Colonic mucosa (tissue), 4 donors: ENCODE measurements around the gene PDS5B. TPM values are rescaled to one million over a fixed set of nuclear protein-coding genes. Genes with fewer than 3 reads are reported as not detected.

ENCODE experiments used
- DNase-seq: peaks from one replicate; pipeline ENCODE4 v3.0.0-alpha.2; 2020
- H3K27ac ChIP-seq: fragments of 200-600 bp; one replicate; pipeline ENCODE4 v1.8.0; 2021
- H3K27me3 ChIP-seq: fragments of 200-600 bp; one replicate; pipeline ENCODE4 v1.8.0; 2021
- H3K36me3 ChIP-seq: fragments of 200-600 bp; one replicate; pipeline ENCODE4 v1.8.0; 2021
- H3K4me1 ChIP-seq: fragments of 200-600 bp; one replicate; pipeline ENCODE4 v1.8.0; 2021; ENCODE audit warnings: mild to moderate bottlenecking
- H3K4me3 ChIP-seq: fragments of 200-600 bp; one replicate; pipeline ENCODE4 v1.8.0; 2021
- H3K9ac ChIP-seq, 2 donors: one replicate each; pipeline ENCODE4 v1.7.0; 2013; ENCODE audit warnings: control low read depth in 2 of 2, low read depth in 2 of 2, low read length in 2 of 2
- H3K9me3 ChIP-seq: fragments of 200-600 bp; one replicate; pipeline ENCODE4 v1.8.0; 2021
- CTCF ChIP-seq: fragments of 200-600 bp; IDR thresholded peaks from one replicate; pipeline ENCODE4 v1.8.0; 2022; ENCODE audit warnings: antibody characterized with exemption, mild to moderate bottlenecking
- intact Hi-C: fragments of 100-400 bp; cut with DNase I; formaldehyde crosslinking; loops from one replicate; pipeline ENCODE4 v1.14.1; 2022
- total RNA-seq, 2 donors: library from RNA; stranded (reverse); fragmentation: NEBNext Ultra II Directional in 1 of 2; extraction: Animal tissue kit (Norgen Biotek cat#: 25700) in 1 of 2; gene quantifications; one replicate each; pipeline ENCODE4 v1.2.1, GENCODE V29; 2021
- donor health status: healthy.
- donor health status: DM: no; HTN: no; CAD: no.
- donor health status: DM: no; HTN: no; CAD: no.

PDS5B gene
- total RNA-seq, 2 donors from 2014 or later: 34.0 to 37.0 TPM

- intact Hi-C loops: no loop called here
- Histone ChIP-seq H3K4me1 (peaks cover 4% of the 10 kb centered on the region), H3K36me3 (no peaks in the 10 kb centered on the region), H3K9me3 (no peaks in the 10 kb centered on the region), H3K4me3 (peak overlapping the region; percentile 11), H3K27ac (peak overlapping the region; percentile 76), H3K9ac (no peak overlapping the region), H3K27me3 (no peaks in the 10 kb centered on the region)
- no peak for DNase-seq
- no peak for TF ChIP-seq CTCF
Measured at GRCh38 chr13:32737679-32738078, 151.4 kb downstream of the PDS5B start.

GRCh38 chr13:32745509-32745908 is 159.3 kb downstream of the PDS5B start:
- no peak overlapping the region for H3K4me3 ChIP-seq
- no peak overlapping the region for H3K9ac ChIP-seq
- intact Hi-C loops: no loop called here
- no peak overlapping the region for H3K27ac ChIP-seq
- H3K27me3 ChIP-seq: no peaks in the 10 kb centered on the region
- H3K36me3 ChIP-seq: no peaks in the 10 kb centered on the region
- H3K4me1 ChIP-seq: no peaks in the 10 kb centered on the region
- TF ChIP-seq CTCF: no peak
- DNase-seq: no peak
- H3K9me3 ChIP-seq: no peaks in the 10 kb centered on the region

- H3K9ac ChIP-seq: no peak overlapping the region
- H3K9me3 ChIP-seq: no peaks in the 10 kb centered on the region
- H3K4me3 ChIP-seq: no peak overlapping the region
- H3K27ac ChIP-seq: no peak overlapping the region
- H3K36me3 ChIP-seq: no peaks in the 10 kb centered on the region
- no peaks in the 10 kb centered on the region for H3K4me1 ChIP-seq
- intact Hi-C loops: no loop called here
- TF ChIP-seq CTCF: no peak
- no peak for DNase-seq
- no peaks in the 10 kb centered on the region for H3K27me3 ChIP-seq
Measured at GRCh38 chr13:32746474-32746873, 160.2 kb downstream of the PDS5B start.

- Histone ChIP-seq H3K9ac (no peak overlapping the region), H3K4me3 (no peak overlapping the region), H3K27me3 (no peaks in the 10 kb centered on the region), H3K4me1 (no peaks in the 10 kb centered on the region), H3K9me3 (no peaks in the 10 kb centered on the region), H3K27ac (no peak overlapping the region), H3K36me3 (no peaks in the 10 kb centered on the region)
- DNase-seq: no peak
- intact Hi-C loops: no loop called here
- TF ChIP-seq CTCF: no peak
Measured at GRCh38 chr13:32748305-32748704, 162.1 kb downstream of the PDS5B start.

GRCh38 chr13:32751340-32751739 is 165.1 kb downstream of the PDS5B start:
- H3K27me3 ChIP-seq: no peaks in the 10 kb centered on the region
- DNase-seq: no peak
- H3K9me3 ChIP-seq: no peaks in the 10 kb centered on the region
- H3K4me3 ChIP-seq: no peak overlapping the region
- no peak for TF ChIP-seq CTCF
- no peaks in the 10 kb centered on the region for H3K4me1 ChIP-seq
- H3K36me3 ChIP-seq: no peaks in the 10 kb centered on the region
- intact Hi-C loops: no loop called here
- no peak overlapping the region for H3K9ac ChIP-seq
- no peak overlapping the region for H3K27ac ChIP-seq

GRCh38 chr13:32752311-32752710 is 166.1 kb downstream of the PDS5B start:
- H3K4me1 ChIP-seq: no peaks in the 10 kb centered on the region
- no peaks in the 10 kb centered on the region for H3K27me3 ChIP-seq
- no peaks in the 10 kb centered on the region for H3K36me3 ChIP-seq
- H3K9me3 ChIP-seq: no peaks in the 10 kb centered on the region
- intact Hi-C loops: no loop called here
- no peak overlapping the region for H3K4me3 ChIP-seq
- DNase-seq: no peak
- H3K27ac ChIP-seq: no peak overlapping the region
- no peak overlapping the region for H3K9ac ChIP-seq
- no peak for TF ChIP-seq CTCF
